GM12891 (cell line): ENCODE results near the gene PRIMA1.

ENCODE experiments used
- DNase-seq: peaks from one replicate; pipeline ENCODE4 v3.0.0; 2011; ENCODE audit warnings: low spot score; ENCODE audit not compliant: insufficient read length
- FAIRE-seq: peaks from 2 replicates; lab custom pipeline; 2011; peaks lifted over from hg19 to GRCh38; lab: Jason Lieb, UNC
- PAX5 ChIP-seq: IDR thresholded peaks from 2 replicates; pipeline ENCODE4 v1.6.1; 2011; ENCODE audit warnings: low read length, moderate library complexity, mild to moderate bottlenecking; ENCODE audit not compliant: insufficient read depth, severe bottlenecking
- POLR2A ChIP-seq: IDR thresholded peaks from 2 replicates; pipeline ENCODE4 v1.6.1; 2011; ENCODE audit warnings: low read depth, low read length, control low read depth
- POLR2AphosphoS5 ChIP-seq: IDR thresholded peaks from 2 replicates; pipeline ENCODE4 v1.6.1; 2011; ENCODE audit warnings: low read depth, low read length, control low read depth
- POU2F2 ChIP-seq: IDR thresholded peaks from 2 replicates; pipeline ENCODE4 v1.6.1; 2011; ENCODE audit warnings: low read depth, mild to moderate bottlenecking, control low read depth, low read length, moderate library complexity
- SPI1 ChIP-seq: IDR thresholded peaks from 2 replicates; pipeline ENCODE4 v1.6.1; 2011; ENCODE audit warnings: low read depth, low read length, control low read depth
- TAF1 ChIP-seq: IDR thresholded peaks from 2 replicates; pipeline ENCODE4 v1.6.1; 2011; ENCODE audit warnings: low read depth, low read length, control low read depth

PRIMA1 gene

GRCh38 chr14:93735206-93735605, 53.1 kb downstream of the PRIMA1 start:
- DNase-seq, result no peak
- FAIRE-seq, result no peak
- TF ChIP-seq POLR2A (no peak), POLR2AphosphoS5 (no peak), PAX5 (no peak), SPI1 (no peak), POU2F2 (no peak)

GRCh38 chr14:93734086-93734822, 54.0 kb downstream of the PRIMA1 start:
- no peak for TF ChIP-seq TAF1
- TF ChIP-seq POLR2A, result no peak
- no peak for TF ChIP-seq PAX5
- TF ChIP-seq SPI1, result no peak
- TF ChIP-seq POU2F2, result no peak
- TF ChIP-seq POLR2AphosphoS5, result no peak
- FAIRE-seq, result no peak
- DNase-seq, result no peak

- DNase-seq, result no peak
These were observed 54.7 kb downstream of the PRIMA1 start for GRCh38 chr14:93733631-93734030.

GRCh38 chr14:93733231-93733630, 55.1 kb downstream of the PRIMA1 start:
- DNase-seq, result no peak
- no peak for FAIRE-seq
- TF ChIP-seq SPI1, result no peak
- TF ChIP-seq POLR2AphosphoS5, result no peak
- TF ChIP-seq PAX5, result no peak
- no peak for TF ChIP-seq POLR2A
- TF ChIP-seq TAF1, result no peak
- no peak for TF ChIP-seq POU2F2

More at GRCh38 chr14:93733631-93734030, 54.7 kb downstream of the PRIMA1 start:
- no peak for FAIRE-seq
- TF ChIP-seq POLR2A (no peak), PAX5 (no peak), POU2F2 (no peak), SPI1 (no peak), TAF1 (no peak), POLR2AphosphoS5 (no peak)

- FAIRE-seq (no peak), DNase-seq (no peak)
- no peak for TF ChIP-seq POLR2A
These were observed 55.8 kb downstream of the PRIMA1 start for GRCh38 chr14:93732524-93732923.

DNA sequence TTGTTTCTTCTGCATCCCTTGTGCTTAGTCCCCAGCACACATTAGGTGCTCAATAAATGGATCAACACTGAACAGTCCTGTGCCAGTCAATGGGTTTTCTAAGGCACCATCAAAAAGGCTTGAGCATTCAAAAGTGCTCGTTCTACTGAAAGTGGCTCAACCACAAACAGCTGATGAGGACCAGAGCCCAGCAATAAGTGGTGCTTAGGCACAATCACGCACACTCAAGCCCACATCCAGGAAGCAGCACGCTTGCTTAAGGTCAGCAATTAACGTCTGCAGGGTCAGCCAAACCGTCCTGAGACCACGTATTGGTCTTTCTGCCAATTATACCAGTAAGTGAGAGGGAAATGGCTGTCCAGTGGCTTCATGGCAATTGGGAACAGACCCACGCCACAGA, 56.5 kb downstream of the PRIMA1 start:
- no peak for DNase-seq
- no peak for FAIRE-seq
- no peak for TF ChIP-seq POU2F2
- no peak for TF ChIP-seq PAX5
- no peak for TF ChIP-seq SPI1
- no peak for TF ChIP-seq POLR2AphosphoS5
- no peak for TF ChIP-seq POLR2A
- TF ChIP-seq TAF1, result no peak

DNA sequence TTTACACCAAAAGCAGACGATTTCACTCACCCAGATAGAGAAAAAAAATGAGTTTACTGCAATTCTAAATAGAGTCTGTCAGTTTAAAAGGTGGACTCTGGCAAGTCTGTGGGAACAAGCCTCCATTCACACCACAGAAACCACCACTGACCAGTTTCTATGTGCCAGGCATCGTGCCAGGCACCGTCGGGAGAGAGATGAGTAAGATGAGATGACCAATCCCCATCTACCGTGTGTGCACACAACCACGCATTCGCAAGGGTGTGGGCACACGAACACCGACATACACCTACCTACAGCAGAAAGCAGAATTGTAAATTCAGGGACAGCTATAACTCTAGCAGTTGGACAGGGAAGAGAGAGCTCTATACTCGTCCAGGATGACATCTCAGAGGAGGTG, 58.3 kb downstream of the PRIMA1 start:
- no peak for TF ChIP-seq SPI1
- TF ChIP-seq POLR2AphosphoS5, result no peak
- TF ChIP-seq TAF1, result no peak
- FAIRE-seq, result no peak
- no peak for DNase-seq

GRCh38 chr14:93728651-93729016, 59.7 kb downstream of the PRIMA1 start:
- no peak for DNase-seq
- TF ChIP-seq POU2F2, result no peak
- FAIRE-seq, result no peak

GRCh38 chr14:93727917-93728650, 60.2 kb downstream of the PRIMA1 start:
- FAIRE-seq, result no peak
- no peak for TF ChIP-seq POLR2A
- no peak for TF ChIP-seq SPI1
- TF ChIP-seq POU2F2, result no peak
- no peak for TF ChIP-seq PAX5
- no peak for TF ChIP-seq TAF1
- no peak for TF ChIP-seq POLR2AphosphoS5
- no peak for DNase-seq

GRCh38 chr14:93727039-93727740, 61.1 kb downstream of the PRIMA1 start:
- TF ChIP-seq SPI1 (no peak), POLR2A (no peak), POU2F2 (no peak), TAF1 (no peak)
- FAIRE-seq (no peak), DNase-seq (no peak)
